Measurements from ENCODE around the gene COX15. TPM values are rescaled to one million over a fixed set of nuclear protein-coding genes. Genes with fewer than 3 reads are reported as not detected.
A peak's percentile ranks its signal among the peaks of the same experiment; 100 is the strongest.

COX15 gene
- total RNA-seq (2021; fragmentation: NEBNext Ultra II Directional; extraction: Animal tissue kit (Norgen Biotek cat#: 25700)) (35.9 and 36.6 TPM in 2 replicates), polyA plus RNA-seq (2011; rRNA removed) (15.8 and 17.5 TPM in 2 replicates), polyA minus RNA-seq (2011; rRNA and poly(A)+ RNA removed) (21.7 and 22.3 TPM in 2 replicates)
- 19.8 TPM for polyA plus RNA-seq (2011; cell fraction: cytosol; rRNA removed)
- polyA plus RNA-seq (2011; cell fraction: nucleus; rRNA removed), result 16.4 TPM
- 26.0 to 30.0 TPM (median 29.3 TPM) in 4 replicates for polyA plus RNA-seq (2012, experiment 1 of 2)
- polyA plus RNA-seq (2012, experiment 2 of 2), result 13.8 TPM
- 22.8 TPM for polyA plus RNA-seq (2013, experiment 1 of 2)
- 20.5 TPM for polyA plus RNA-seq (2013, experiment 2 of 2)
- polyA minus RNA-seq (2011; cell fraction: cytosol; rRNA and poly(A)+ RNA removed), result 13.3 TPM
- 11.9 TPM for polyA minus RNA-seq (2011; cell fraction: nucleus; rRNA and poly(A)+ RNA removed)
- long read RNA-seq, experiment 1, transcript COX15-201 (9 exons, 2,356 nt), result major isoform, 7 of 26 reads
- long read RNA-seq, experiment 1, partial matches to known transcripts, result 8 of 26 reads
- long read RNA-seq, experiment 1, other reads (novel, unspliced or antisense), result 7 of 26 reads
- long read RNA-seq, experiment 2, transcript COX15-202 (9 exons, 2,788 nt), result minor isoform, 8 of 22 reads
- long read RNA-seq, experiment 2, transcript COX15-201 (9 exons, 2,356 nt), result major isoform, 10 of 22 reads
- long read RNA-seq, experiment 2, partial matches to known transcripts, result 2 of 22 reads
- long read RNA-seq, experiment 2, other reads (novel, unspliced or antisense), result 2 of 22 reads

DNA sequence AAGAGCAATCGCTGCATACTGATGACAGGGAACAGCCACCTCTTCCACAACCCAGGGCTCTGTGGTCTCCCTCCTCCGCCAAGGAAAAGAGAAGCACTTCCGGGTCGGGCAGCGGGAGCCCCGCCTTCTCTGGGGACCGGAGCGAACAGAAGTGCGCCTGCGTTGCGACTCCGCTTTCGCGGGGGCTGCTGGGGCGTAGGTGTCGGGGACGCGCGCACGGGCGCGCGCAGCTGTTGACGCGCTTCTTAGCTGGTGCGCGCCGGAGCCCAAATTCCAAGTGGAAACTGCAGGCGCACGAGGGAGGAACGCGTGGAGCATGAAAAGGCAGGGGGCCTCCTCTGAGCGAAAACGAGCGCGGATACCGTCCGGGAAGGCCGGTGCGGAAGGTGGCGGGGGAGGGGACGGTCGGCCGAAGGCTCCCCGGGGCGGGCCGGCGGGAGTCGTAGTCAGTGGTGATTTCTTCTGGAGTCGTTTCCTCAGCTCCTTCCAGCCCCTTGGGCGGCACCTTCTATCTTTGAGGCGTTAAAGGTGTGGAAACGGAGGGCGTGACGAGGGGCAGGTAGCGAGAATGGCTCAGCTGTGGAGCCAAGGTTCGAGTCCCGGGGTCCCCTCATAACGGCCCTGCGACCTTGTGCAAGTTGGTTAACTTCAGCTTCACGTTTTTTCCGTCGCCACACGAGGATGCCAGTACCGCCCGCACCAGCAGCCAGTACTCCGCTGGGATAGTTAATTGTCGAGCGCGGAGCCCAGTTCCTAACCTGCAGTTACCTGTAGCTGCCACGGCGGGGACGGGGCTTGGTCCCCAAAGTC is at the start of gene COX15, which contains the start of gene CUTC:
COX15 (minus strand) TSS at position 95 of the 810 bp plus-strand sequence; CDS start at position 17, 78 bp downstream.
CUTC (plus strand) TSS at position 202 of the 810 bp plus-strand sequence; CDS start at position 317, 115 bp downstream.
- no peak within 1 kb of the TSS for H3K23ac ChIP-seq (ENCODE audit: insufficient read length)
- H2BK12ac ChIP-seq (ENCODE audit: low read depth, low read length), result 0 out of 2 replicates have a peak within 1 kb of the TSS, but pooled peaks have one; percentile 50
- H3K18ac ChIP-seq (ENCODE audit: extremely low read depth, low read length), result peak within 1 kb of the TSS; percentile 80
- H2BK5ac ChIP-seq (ENCODE audit: low read depth, low read length), result peak within 1 kb of the TSS; percentile 93
- H3K79me2 ChIP-seq (ENCODE audit: control insufficient read depth in 1 of 2, insufficient read depth in 2 of 2, low read length in 2 of 2), result peaks cover 0 to 22% of the 10 kb centered on the region in 2 experiments; a peak in 2 of 4 replicates
- peak within 1 kb of the TSS; percentile 89 for H3K56ac ChIP-seq (replicated peaks; ENCODE audit: insufficient read length, low read depth, low read length)
- ChIA-PET POLR2A (ENCODE audit: partially characterized antibody) (interaction anchor here (0.8 to 2.6 kb wide), 15 partner anchors 9 to 497 kb away, joined by 3 to 11 read pairs (median 6); partner anchors contain the start of genes CHUK, ENTPD7 and GOT1), CTCF (ENCODE audit: partially characterized antibody) (interaction anchor here (0.5 to 1.9 kb wide), 9 partner anchors 9 to 113 kb away, joined by 3 to 8 read pairs (median 4); no protein-coding TSS in a partner anchor)
- WGBS, 2 experiments (ENCODE audit: extremely low coverage in 1 of 2, insufficient coverage in 1 of 2, insufficient read length in 1 of 2, insufficient replicate concordance in 2 of 2, low coverage in 1 of 2, low lambda C conversion rate in 2 of 2, missing lambda C conversion rate in 1 of 2), result 1% methylated on average over 73 of the region's 73 CpGs; no CpG with 5 or more reads in 1 of the 2 experiments
- H2BK20ac ChIP-seq (ENCODE audit: low read length), result 0 out of 2 replicates have a peak within 1 kb of the TSS, but pooled peaks have one; percentile 32
- H3K79me1 ChIP-seq (ENCODE audit: low read depth, low read length), result peaks cover 2% of the 10 kb centered on the region; the same call in 1 of the 2 replicates
- H3K14ac ChIP-seq (ENCODE audit: insufficient read length), result no peak within 1 kb of the TSS
- FAIRE-seq, result no peak
- peak; percentile 86 to 97 for DNase-seq (ENCODE audit: low read depth in 1 of 2, low spot score in 2 of 2)
- peak within 1 kb of the TSS; percentile 98 for H4K8ac ChIP-seq (ENCODE audit: extremely low read depth, insufficient read depth, low read length)
- peak within 1 kb of the TSS; percentile 99 for H4K5ac ChIP-seq (ENCODE audit: insufficient read length, low read depth, low read length)
- H4K20me1 ChIP-seq (replicated peaks in 1 of 2; ENCODE audit: control insufficient read depth in 1 of 2, insufficient read depth in 2 of 2, low read length in 2 of 2), result no peaks in the 10 kb centered on the region
- no peaks in the 10 kb centered on the region for H3K27me3 ChIP-seq (replicated peaks in 1 of 4; ENCODE audit: control insufficient read depth in 3 of 4, extremely low read depth in 1 of 4, insufficient read depth in 3 of 4, low read length in 3 of 4)
- H2AFZ ChIP-seq (ENCODE audit: low read length), result peak within 1 kb of the TSS; percentile 31
- no peaks in the 10 kb centered on the region for H3K23me2 ChIP-seq (ENCODE audit: low read depth, low read length)
- peak within 1 kb of the TSS; percentile 91 to 97 (median 93) for H3K4me3 ChIP-seq (ENCODE audit: extremely low read depth in 1 of 4, insufficient read depth in 2 of 4, low read depth in 3 of 4, low read length in 4 of 4)
- peak within 1 kb of the TSS; percentile 54 for H2BK120ac ChIP-seq (replicated peaks; ENCODE audit: low read depth, low read length)
- no peaks in the 10 kb centered on the region for H3K4me1 ChIP-seq (replicated peaks in 1 of 4; ENCODE audit: control insufficient read depth in 3 of 4, insufficient read depth in 4 of 4, low read length in 3 of 4)
- H3K9ac ChIP-seq (replicated peaks in 1 of 4; ENCODE audit: extremely low read depth in 1 of 4, low read depth in 3 of 4, low read length in 3 of 4), result peak within 1 kb of the TSS; percentile 79 to 87 (median 84)
- peaks cover 0 to 18% (median 8%) of the 10 kb centered on the region in 4 experiments; a peak in 5 of 8 replicates for H3K36me3 ChIP-seq (ENCODE audit: control insufficient read depth in 2 of 4, insufficient read depth in 4 of 4, low read length in 3 of 4)
- peak within 1 kb of the TSS; percentile 67 to 70 for H3K4me2 ChIP-seq (ENCODE audit: insufficient read depth in 1 of 2, low read depth in 2 of 2, low read length in 2 of 2)
- peak within 1 kb of the TSS; percentile 74 for H3K4ac ChIP-seq (replicated peaks; ENCODE audit: insufficient read length, low read depth, low read length)
- peak within 1 kb of the TSS; percentile 85 for H3K27ac ChIP-seq (ENCODE audit: low read depth, low read length)
- no peak within 1 kb of the TSS for H2BK15ac ChIP-seq (ENCODE audit: low read length)
- H2AK5ac ChIP-seq (ENCODE audit: low read depth, low read length), result no peak within 1 kb of the TSS
- peak within 1 kb of the TSS; percentile 96 for H4K91ac ChIP-seq (replicated peaks; ENCODE audit: insufficient read length, low read length)
- H3K9me3 ChIP-seq (ENCODE audit: insufficient read depth in 2 of 2, low read depth in 1 of 2, low read length in 1 of 2), result no peaks in the 10 kb centered on the region
- TF ChIP-seq RAD21 (IDR thresholded peaks at IDR 0.05 in 1 of 2, conservative IDR thresholded peaks at IDR 0.05 in 1 of 2; ENCODE audit: low read depth in 2 of 2, low read length in 2 of 2) (peak; percentile 10 to 27; a peak in 2 of 4 replicates), BCL11A (IDR thresholded peaks at IDR 0.05; ENCODE audit: low read depth in 2 of 2, low read length in 2 of 2) (no peak)
- TF ChIP-seq, protein P1, sequence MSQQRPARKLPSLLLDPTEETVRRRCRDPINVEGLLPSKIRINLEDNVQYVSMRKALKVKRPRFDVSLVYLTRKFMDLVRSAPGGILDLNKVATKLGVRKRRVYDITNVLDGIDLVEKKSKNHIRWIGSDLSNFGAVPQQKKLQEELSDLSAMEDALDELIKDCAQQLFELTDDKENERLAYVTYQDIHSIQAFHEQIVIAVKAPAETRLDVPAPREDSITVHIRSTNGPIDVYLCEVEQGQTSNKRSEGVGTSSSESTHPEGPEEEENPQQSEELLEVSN (IDR thresholded peaks at IDR 0.05), result peak; percentile 64; the same call in 1 of the 2 replicates
